Activated T-cell treated with anti-CD3 and anti-CD28 coated beads, Interleukin-2, amount 50 U/mL, for 4 hours (primary cell): ENCODE results near the gene OAT. TPM values are rescaled to one million over a fixed set of nuclear protein-coding genes. Genes with fewer than 3 reads are reported as not detected.

Experiments used
- ATAC-seq, 2 donors: fragments of 200-7000 bp; cut with Tn5 transposase; one replicate each; pipeline ENCODE4 v1.10.0; 2021
- DNase-seq: peaks from one replicate; pipeline ENCODE4 v3.0.0-alpha.2; 2020
- H3K27me3 Mint-ChIP-seq: one replicate; pipeline ENCODE4 v1.8.0; 2021; ENCODE audit warnings: low read depth, mixed read lengths
- H3K36me3 Mint-ChIP-seq: one replicate; pipeline ENCODE4 v1.8.0; 2022; ENCODE audit warnings: mixed read lengths; ENCODE audit not compliant: insufficient read depth
- H3K4me1 Mint-ChIP-seq: one replicate; pipeline ENCODE4 v1.8.0; 2021; ENCODE audit warnings: low read depth, mixed read lengths
- H3K4me3 Mint-ChIP-seq: one replicate; pipeline ENCODE4 v1.8.0; 2021; ENCODE audit warnings: mild to moderate bottlenecking, moderate library complexity, mixed read lengths
- H3K9me3 Mint-ChIP-seq: one replicate; pipeline ENCODE4 v1.8.0; 2021; ENCODE audit warnings: mixed read lengths
- total RNA-seq, 3 donors: library from RNA; stranded (reverse); gene quantifications; one replicate each; pipeline ENCODE4 v1.2.1, GENCODE V29; 2021

The OAT gene
- total RNA-seq, 3 donors from 2014 or later, result 42.9 to 50.5 (median 46.8) TPM

- DNase-seq (no peak), ATAC-seq (peak; percentile 98)
- no peaks in the 10 kb centered on the region for H3K9me3 Mint-ChIP-seq
- H3K4me3 Mint-ChIP-seq, result no peak overlapping the region
- peaks cover 35% of the 10 kb centered on the region for H3K36me3 Mint-ChIP-seq
- H3K4me1 Mint-ChIP-seq, result peaks cover 9% of the 10 kb centered on the region
- no peaks in the 10 kb centered on the region for H3K27me3 Mint-ChIP-seq
Measured at GRCh38 chr10:124403548-124403947, 15.2 kb downstream of the OAT start.

DNA sequence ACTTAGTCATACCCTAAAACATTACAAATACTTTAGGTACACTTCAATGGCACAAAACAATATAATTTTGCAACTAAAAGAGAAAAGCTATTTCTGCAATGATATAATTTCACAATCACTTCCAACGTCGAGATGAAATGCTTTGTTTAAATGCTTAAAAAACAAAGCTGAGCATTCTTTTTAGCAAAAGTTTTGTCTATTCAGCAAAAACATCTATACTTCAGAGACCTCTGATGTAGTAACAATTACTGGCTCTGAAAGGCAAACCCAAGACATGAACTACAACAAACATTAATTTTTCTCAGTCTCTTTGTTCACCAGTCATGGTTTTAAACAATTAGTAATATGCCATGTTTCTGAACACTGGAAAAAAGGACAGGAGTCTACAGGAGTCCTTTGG, 16.4 kb downstream of the OAT start:
- peaks cover 31% of the 10 kb centered on the region for H3K36me3 Mint-ChIP-seq
- H3K4me3 Mint-ChIP-seq, result no peak overlapping the region
- no peaks in the 10 kb centered on the region for H3K27me3 Mint-ChIP-seq
- ATAC-seq, result no peak
- peaks cover 9% of the 10 kb centered on the region for H3K4me1 Mint-ChIP-seq
- no peaks in the 10 kb centered on the region for H3K9me3 Mint-ChIP-seq
- DNase-seq, result no peak

DNA sequence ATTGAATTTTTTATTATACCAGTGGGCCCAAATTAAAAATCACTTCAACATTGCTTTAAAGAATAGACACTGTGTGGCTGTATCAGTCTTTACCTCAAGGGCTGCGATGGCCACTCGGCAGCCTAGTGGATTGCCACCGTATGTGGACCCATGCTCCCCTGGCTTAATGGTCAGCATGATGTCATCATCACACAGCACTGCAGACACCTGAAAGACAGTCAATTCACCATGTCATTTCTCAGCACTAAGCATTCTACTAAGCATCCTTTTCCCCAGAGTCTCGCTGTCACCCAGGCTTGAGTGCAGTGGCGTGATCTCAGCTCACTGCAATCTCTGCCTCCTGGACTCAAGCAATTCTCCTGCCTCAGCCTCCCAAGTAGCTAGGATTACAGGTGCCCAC, 17.1 kb downstream of the OAT start:
- no peak overlapping the region for H3K4me3 Mint-ChIP-seq
- H3K27me3 Mint-ChIP-seq, result no peaks in the 10 kb centered on the region
- H3K4me1 Mint-ChIP-seq, result peaks cover 9% of the 10 kb centered on the region
- H3K36me3 Mint-ChIP-seq, result peaks cover 26% of the 10 kb centered on the region
- ATAC-seq (no peak), DNase-seq (no peak)
- no peaks in the 10 kb centered on the region for H3K9me3 Mint-ChIP-seq

DNA sequence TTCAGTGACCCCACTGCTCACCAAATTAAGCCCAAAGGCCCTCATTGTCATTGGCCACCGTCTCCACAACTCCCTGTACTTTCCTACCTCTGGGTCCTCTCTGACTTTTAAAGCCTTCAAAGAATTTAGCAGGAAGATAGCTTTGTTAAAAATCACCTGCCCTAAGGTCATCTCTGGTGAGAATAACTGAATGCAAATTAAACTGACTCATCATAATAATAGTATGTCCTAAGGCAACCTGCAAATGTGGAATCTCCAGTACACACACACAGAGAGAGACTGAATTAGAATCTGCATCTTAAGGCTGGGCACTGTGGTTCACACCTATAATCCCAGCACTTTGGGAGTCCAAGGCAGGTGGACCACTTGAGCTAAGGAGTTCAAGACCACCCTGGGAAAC, 24.1 kb downstream of the OAT start:
- H3K9me3 Mint-ChIP-seq, result no peaks in the 10 kb centered on the region
- ATAC-seq (no peak), DNase-seq (no peak)
- H3K4me1 Mint-ChIP-seq, result no peaks in the 10 kb centered on the region
- H3K27me3 Mint-ChIP-seq, result no peaks in the 10 kb centered on the region
- peaks cover 4% of the 10 kb centered on the region for H3K36me3 Mint-ChIP-seq
- H3K4me3 Mint-ChIP-seq, result no peak overlapping the region

- Mint-ChIP-seq H3K27me3 (no peaks in the 10 kb centered on the region), H3K9me3 (no peaks in the 10 kb centered on the region), H3K36me3 (peaks cover 3% of the 10 kb centered on the region), H3K4me3 (no peak overlapping the region), H3K4me1 (no peaks in the 10 kb centered on the region)
- ATAC-seq (no peak), DNase-seq (no peak)
Measured at GRCh38 chr10:124392626-124393342, 25.9 kb downstream of the OAT start.

- DNase-seq, result no peak
- no peaks in the 10 kb centered on the region for H3K27me3 Mint-ChIP-seq
- H3K4me3 Mint-ChIP-seq, result no peak overlapping the region
- H3K9me3 Mint-ChIP-seq, result no peaks in the 10 kb centered on the region
- no peaks in the 10 kb centered on the region for H3K36me3 Mint-ChIP-seq
- ATAC-seq, result no peak
- H3K4me1 Mint-ChIP-seq, result no peaks in the 10 kb centered on the region
Measured at GRCh38 chr10:124390471-124391187, 28.1 kb downstream of the OAT start.

GRCh38 chr10:124389613-124390361, 28.9 kb downstream of the OAT start:
- H3K27me3 Mint-ChIP-seq, result peaks cover 2% of the 10 kb centered on the region
- H3K36me3 Mint-ChIP-seq, result no peaks in the 10 kb centered on the region
- DNase-seq (no peak), ATAC-seq (no peak)
- H3K4me1 Mint-ChIP-seq, result no peaks in the 10 kb centered on the region
- no peaks in the 10 kb centered on the region for H3K9me3 Mint-ChIP-seq
- H3K4me3 Mint-ChIP-seq, result peak overlapping the region; percentile 47

- H3K4me3 Mint-ChIP-seq, result peak overlapping the region; percentile 47
- H3K4me1 Mint-ChIP-seq, result no peaks in the 10 kb centered on the region
Measured at GRCh38 chr10:124388823-124389612, 29.7 kb downstream of the OAT start.

DNA sequence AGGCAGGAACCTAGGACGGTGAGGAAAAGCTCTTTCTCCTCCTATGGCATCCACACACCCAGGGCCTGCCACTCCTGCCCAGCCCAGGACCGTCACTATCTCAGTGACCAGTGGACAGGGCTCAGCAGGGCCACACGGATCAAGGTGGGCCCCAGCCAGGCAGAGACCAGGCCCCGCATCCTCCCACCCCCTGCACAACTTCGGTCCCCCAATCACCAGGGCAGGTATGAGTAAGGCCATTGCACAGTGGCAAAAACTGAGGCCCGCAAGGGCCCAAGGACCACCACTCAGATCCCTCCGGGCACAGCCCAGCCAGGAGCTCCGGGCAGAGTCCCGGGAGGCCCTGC, 30.3 kb downstream of the OAT start:
- Mint-ChIP-seq H3K4me1 (no peaks in the 10 kb centered on the region), H3K27me3 (peaks cover 5% of the 10 kb centered on the region), H3K9me3 (no peaks in the 10 kb centered on the region), H3K36me3 (no peaks in the 10 kb centered on the region), H3K4me3 (peak overlapping the region; percentile 48)
- ATAC-seq, result no peak
- no peak for DNase-seq

More at GRCh38 chr10:124388823-124389612, 29.7 kb downstream of the OAT start:
- DNase-seq, result peak; percentile 92
- Mint-ChIP-seq H3K9me3 (no peaks in the 10 kb centered on the region), H3K27me3 (peaks cover 3% of the 10 kb centered on the region), H3K36me3 (no peaks in the 10 kb centered on the region)
- peak; percentile 98 for ATAC-seq

DNA sequence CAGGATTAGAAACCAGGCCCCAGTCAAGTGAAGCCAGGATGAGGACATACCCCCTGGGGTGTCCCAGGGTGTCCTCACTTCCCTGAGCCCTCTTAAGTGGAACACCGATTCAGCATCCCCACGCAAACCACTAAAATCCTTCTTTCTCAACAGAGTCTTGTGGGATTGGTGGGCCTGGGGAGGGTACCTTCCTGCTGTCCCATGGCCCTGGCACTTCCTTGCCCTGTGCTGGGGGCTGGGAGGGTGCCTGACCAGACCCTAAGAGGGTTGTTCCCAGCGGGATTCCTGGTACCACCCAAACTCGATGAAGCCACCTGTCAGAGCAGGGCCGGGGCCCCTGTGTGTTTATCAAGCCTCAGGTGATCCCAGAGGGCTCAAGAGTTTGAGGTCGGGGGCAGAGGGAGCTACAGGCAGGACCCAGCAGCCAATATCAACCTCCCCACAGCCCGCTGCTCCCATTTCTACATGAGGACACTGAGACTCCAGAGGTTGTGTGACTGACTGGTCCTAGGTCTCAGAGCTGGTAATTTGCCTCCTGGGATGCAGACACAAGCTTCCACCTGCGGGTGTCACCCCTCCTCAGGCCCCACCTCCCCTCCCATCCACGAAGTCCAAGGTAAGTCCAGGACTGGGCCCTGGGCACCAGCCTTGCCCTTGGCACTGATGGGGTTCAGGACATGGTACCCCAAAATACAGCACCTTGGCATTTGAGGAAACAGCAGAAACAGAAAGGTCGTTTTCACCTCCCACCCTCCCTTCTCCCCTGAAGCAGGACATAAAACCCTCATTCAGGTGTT, 31.4 kb downstream of the OAT start:
- Mint-ChIP-seq H3K36me3 (no peaks in the 10 kb centered on the region), H3K4me3 (no peak overlapping the region), H3K9me3 (no peaks in the 10 kb centered on the region), H3K27me3 (peaks cover 7% of the 10 kb centered on the region), H3K4me1 (no peaks in the 10 kb centered on the region)
- DNase-seq (no peak), ATAC-seq (no peak)

GRCh38 chr10:124386186-124387077, 32.3 kb downstream of the OAT start:
- Mint-ChIP-seq H3K4me1 (no peaks in the 10 kb centered on the region), H3K36me3 (no peaks in the 10 kb centered on the region), H3K27me3 (peaks cover 11% of the 10 kb centered on the region), H3K9me3 (no peaks in the 10 kb centered on the region), H3K4me3 (no peak overlapping the region)
- ATAC-seq (no peak), DNase-seq (no peak)

DNA sequence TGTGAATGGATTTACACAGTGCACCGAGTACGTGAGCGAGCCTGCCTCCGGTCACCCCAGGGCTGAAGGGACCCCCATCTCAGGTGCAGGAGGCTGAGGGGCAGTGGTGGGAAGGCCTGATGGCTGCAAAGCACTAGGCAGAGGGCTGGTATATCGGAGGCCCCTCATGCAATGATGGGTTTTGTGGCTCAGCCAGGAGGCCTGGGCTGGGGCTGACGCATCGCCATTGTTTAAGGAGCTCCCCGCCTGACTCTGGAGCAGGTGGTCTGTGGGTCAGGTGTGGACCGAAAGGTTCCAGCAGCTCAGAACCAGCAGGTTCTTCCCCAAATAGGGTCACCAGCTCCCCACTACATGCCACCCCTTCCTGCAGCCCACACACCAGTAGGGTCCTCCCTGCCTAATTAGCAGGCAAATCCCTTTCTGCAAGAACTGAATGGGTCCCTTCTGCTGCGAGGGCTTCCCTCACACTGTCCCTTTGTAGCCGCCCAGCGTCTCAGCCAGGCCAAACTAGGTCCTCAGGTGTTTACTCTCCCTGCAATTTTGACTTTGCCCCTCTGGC, 33.0 kb downstream of the OAT start:
- no peaks in the 10 kb centered on the region for H3K4me1 Mint-ChIP-seq
- H3K36me3 Mint-ChIP-seq, result no peaks in the 10 kb centered on the region
- no peak for DNase-seq
- no peak for ATAC-seq
- H3K9me3 Mint-ChIP-seq, result no peaks in the 10 kb centered on the region
- no peak overlapping the region for H3K4me3 Mint-ChIP-seq
- H3K27me3 Mint-ChIP-seq, result peaks cover 18% of the 10 kb centered on the region
